WTC11 (cell line): ENCODE results near the gene SGCB. TPM values are rescaled to one million over a fixed set of nuclear protein-coding genes. Genes with fewer than 3 reads are reported as not detected.

Experiments used
- ATAC-seq: fragments of 200-7000 bp; cut with Tn5 transposase; 2 replicates; pipeline ENCODE4 v1.10.0; 2021; ENCODE audit warnings: mild to moderate bottlenecking, moderate library complexity
- CTCF ChIA-PET: fragments of 300-600 bp; sonication (Branson Sonifier 250); formaldehyde crosslinking; loops from one replicate; lab custom pipeline; 2021; ENCODE audit warnings: antibody characterized with exemption; lab: Charles Lee
- POLR2A ChIA-PET: fragments of 350-600 bp; sonication (Branson Sonifier 250); formaldehyde crosslinking; loops from one replicate; lab custom pipeline; 2021; ENCODE audit warnings: antibody characterized with exemption; lab: Charles Lee
- DNase-seq: peaks from one replicate; pipeline ENCODE4 v3.0.0; 2021; ENCODE audit warnings: low spot score
- H3K27ac Mint-ChIP-seq: 2 replicates; pipeline ENCODE4 v1.8.0; 2021; ENCODE audit warnings: mixed read lengths
- H3K27me3 Mint-ChIP-seq: 2 replicates; pipeline ENCODE4 v1.8.0; 2021; ENCODE audit warnings: low read depth, mild to moderate bottlenecking, moderate library complexity, mixed read lengths
- H3K36me3 Mint-ChIP-seq: 2 replicates; pipeline ENCODE4 v1.8.0; 2021; ENCODE audit warnings: mixed read lengths
- H3K4me1 Mint-ChIP-seq: 2 replicates; pipeline ENCODE4 v1.8.0; 2022; ENCODE audit warnings: mixed read lengths
- H3K4me3 Mint-ChIP-seq: 2 replicates; pipeline ENCODE4 v1.8.0; 2021; ENCODE audit warnings: mild to moderate bottlenecking, moderate library complexity, mixed read lengths
- H3K9me3 Mint-ChIP-seq: 2 replicates; pipeline ENCODE4 v1.8.0; 2021; ENCODE audit warnings: mixed read lengths
- AR ChIP-seq: fragments of 250-450 bp; sonication (Bioruptor Pico); IDR thresholded peaks from 2 replicates; pipeline ENCODE4 v1.9.0; 2021; ENCODE audit warnings: mild to moderate bottlenecking
- ATF3 ChIP-seq: sonication (generic); formaldehyde crosslinking; conservative IDR thresholded peaks from 2 replicates; pipeline ENCODE4 v1.8.1; 2022; ENCODE audit warnings: mild to moderate bottlenecking, missing genetic modification reagents
- E2F1 ChIP-seq: sonication (generic); formaldehyde crosslinking; IDR thresholded peaks from 2 replicates; pipeline ENCODE4 v1.8.0; 2022; ENCODE audit warnings: mild to moderate bottlenecking, missing genetic modification reagents
- E2F4 ChIP-seq: sonication (generic); formaldehyde crosslinking; IDR thresholded peaks from 2 replicates; pipeline ENCODE4 v1.8.1; 2022; ENCODE audit warnings: low read depth, mild to moderate bottlenecking, moderate library complexity, missing genetic modification reagents, borderline replicate concordance
- ERG ChIP-seq: fragments of 250-450 bp; sonication (Bioruptor Pico); IDR thresholded peaks from 2 replicates; pipeline ENCODE4 v1.8.0; 2021; ENCODE audit warnings: mild to moderate bottlenecking
- FOXJ3 ChIP-seq: sonication (generic); formaldehyde crosslinking; IDR thresholded peaks from 2 replicates; pipeline ENCODE4 v1.9.0; 2021; ENCODE audit warnings: missing genetic modification reagents, mild to moderate bottlenecking, borderline replicate concordance
- GTF2I ChIP-seq: fragments of 250-450 bp; sonication (Bioruptor Pico); conservative IDR thresholded peaks from 2 replicates; pipeline ENCODE4 v1.4.0; 2021; ENCODE audit warnings: mild to moderate bottlenecking
- HMGXB4 ChIP-seq: sonication (generic); formaldehyde crosslinking; IDR thresholded peaks from 2 replicates; pipeline ENCODE4 v1.8.1; 2023; ENCODE audit warnings: mild to moderate bottlenecking, moderate library complexity, missing genetic modification reagents
- JUN ChIP-seq: sonication (generic); formaldehyde crosslinking; IDR thresholded peaks from 2 replicates; pipeline ENCODE4 v1.8.0; 2023; ENCODE audit warnings: mild to moderate bottlenecking, missing genetic modification reagents
- MLX ChIP-seq: sonication (generic); formaldehyde crosslinking; IDR thresholded peaks from 2 replicates; pipeline ENCODE4 v1.8.1; 2023; ENCODE audit warnings: mild to moderate bottlenecking, missing genetic modification reagents, moderate library complexity
- NFATC4 ChIP-seq: fragments of 250-450 bp; sonication (Bioruptor Pico); IDR thresholded peaks from 2 replicates; pipeline ENCODE4 v1.9.0; 2021; ENCODE audit warnings: mild to moderate bottlenecking
- SMAD4 ChIP-seq: sonication (generic); formaldehyde crosslinking; IDR thresholded peaks from 2 replicates; pipeline ENCODE4 v1.8.0; 2022; ENCODE audit warnings: mild to moderate bottlenecking, missing genetic modification reagents
- SOX15 ChIP-seq: fragments of 250-450 bp; sonication (Bioruptor Pico); IDR thresholded peaks from 2 replicates; pipeline ENCODE4 v1.9.0; 2021; ENCODE audit warnings: mild to moderate bottlenecking
- SP1 ChIP-seq: sonication (generic); formaldehyde crosslinking; conservative IDR thresholded peaks from 2 replicates; pipeline ENCODE4 v1.8.1; 2022; ENCODE audit warnings: missing genetic modification reagents
- TEAD4 ChIP-seq: sonication (generic); formaldehyde crosslinking; IDR thresholded peaks from 2 replicates; pipeline ENCODE4 v1.8.0; 2022; ENCODE audit warnings: mild to moderate bottlenecking, missing genetic modification reagents
- ZNF396 ChIP-seq: fragments of 250-450 bp; sonication (Bioruptor Pico); IDR thresholded peaks from 2 replicates; pipeline ENCODE4 v1.8.0; 2021; ENCODE audit warnings: mild to moderate bottlenecking, moderate library complexity, borderline replicate concordance
- ZNF423 ChIP-seq: fragments of 250-450 bp; sonication (Bioruptor Pico); IDR thresholded peaks from 2 replicates; pipeline ENCODE4 v2.1.2; 2022; ENCODE audit warnings: mild to moderate bottlenecking, moderate library complexity
- ZNF425 ChIP-seq: fragments of 250-450 bp; sonication (Bioruptor Pico); conservative IDR thresholded peaks from 2 replicates; pipeline ENCODE4 v1.9.0; 2021; ENCODE audit warnings: mild to moderate bottlenecking
- ZNF512 ChIP-seq: sonication (generic); formaldehyde crosslinking; IDR thresholded peaks from 2 replicates; pipeline ENCODE4 v1.8.1; 2022; ENCODE audit warnings: missing genetic modification reagents, borderline replicate concordance
- ZSCAN18 ChIP-seq: fragments of 250-450 bp; sonication (Bioruptor Pico); IDR thresholded peaks from 2 replicates; pipeline ENCODE4 v2.1.2; 2022; ENCODE audit warnings: mild to moderate bottlenecking, moderate library complexity
- total RNA-seq: library from RNA; stranded (reverse); gene quantifications from 3 replicates; pipeline ENCODE4 v1.2.3, GENCODE V29; 2021

SGCB gene
- total RNA-seq, 1 experiment from 2014 or later: 27.6 TPM

GRCh38 chr4:52016981-52017380 is 21.1 kb downstream of the SGCB start:
- Mint-ChIP-seq H3K4me3 (no peak overlapping the region), H3K4me1 (peaks cover 7% of the 10 kb centered on the region; the same call in 1 of the 2 replicates), H3K27ac (no peak overlapping the region), H3K36me3 (no peaks in the 10 kb centered on the region), H3K27me3 (no peaks in the 10 kb centered on the region), H3K9me3 (no peaks in the 10 kb centered on the region)
- POLR2A ChIA-PET: no interaction called here
- ATAC-seq (no peak), DNase-seq (no peak)
- CTCF ChIA-PET: interaction anchor here (1.0 kb wide), 1 partner anchor 174 kb away, joined by 3 read pairs; the partner anchor contains the start of gene DCUN1D4
- TF ChIP-seq NFATC4: no peak
- TF ChIP-seq FOXJ3: no peak
- no peak for TF ChIP-seq ZNF396 (CRISPR knock-in tag)
- no peak for TF ChIP-seq SP1 (CRISPR knock-in tag)
- TF ChIP-seq JUN (CRISPR knock-in tag): no peak
- no peak for TF ChIP-seq HMGXB4 (CRISPR knock-in tag)
- TF ChIP-seq SOX15 (CRISPR knock-in tag): no peak
- TF ChIP-seq AR (CRISPR knock-in tag): no peak
- no peak for TF ChIP-seq ZNF512
- TF ChIP-seq ZNF423: no peak
- no peak for TF ChIP-seq MLX
- no peak for TF ChIP-seq E2F4
- TF ChIP-seq ZSCAN18: no peak

GRCh38 chr4:52015366-52015765 is 22.7 kb downstream of the SGCB start:
- CTCF ChIA-PET: interaction anchor here (0.8 to 1.5 kb wide), 8 partner anchors 16 to 180 kb away, joined by 3 to 8 read pairs (median 5); partner anchors contain the start of gene DCUN1D4
- peaks cover 7% of the 10 kb centered on the region; the same call in 1 of the 2 replicates for H3K4me1 Mint-ChIP-seq
- H3K4me3 Mint-ChIP-seq: no peak overlapping the region
- no peaks in the 10 kb centered on the region for H3K36me3 Mint-ChIP-seq
- POLR2A ChIA-PET: no interaction called here
- ATAC-seq: peak; percentile 81
- no peak for DNase-seq
- H3K27ac Mint-ChIP-seq: no peak overlapping the region
- H3K27me3 Mint-ChIP-seq: no peaks in the 10 kb centered on the region
- H3K9me3 Mint-ChIP-seq: no peaks in the 10 kb centered on the region
- TF ChIP-seq E2F1 (CRISPR knock-in tag) (no peak), NFATC4 (no peak), SP1 (CRISPR knock-in tag) (no peak), ATF3 (CRISPR knock-in tag) (no peak), TEAD4 (no peak), SMAD4 (no peak), ZNF425 (CRISPR knock-in tag) (no peak), ERG (CRISPR knock-in tag) (no peak), GTF2I (no peak)
